Keratinocyte (primary cell): ENCODE results near the gene SLC39A5. TPM values are rescaled to one million over a fixed set of nuclear protein-coding genes. Genes with fewer than 3 reads are reported as not detected.
"Not testable (repeated sequence)": the region's sequence is repeated elsewhere in the genome, so short reads cannot be mapped to it uniquely, and the experiment has no call there.

ENCODE experiments used
- DNase-seq: peaks from one replicate; pipeline ENCODE4 v3.0.0-alpha.2; 2011; ENCODE audit warnings: low read depth, missing footprints, low spot score
- FAIRE-seq: peaks from 2 replicates; lab custom pipeline; 2011; peaks lifted over from hg19 to GRCh38; lab: Jason Lieb, UNC
- H2AFZ ChIP-seq: 2 replicates; pipeline ENCODE4 v1.6.0; 2012; ENCODE audit warnings: low read length, control low read depth, inconsistent platforms; ENCODE audit not compliant: control insufficient read depth
- H3K27ac ChIP-seq: 2 replicates; pipeline ENCODE4 v1.5.1; 2011; ENCODE audit warnings: low read length; ENCODE audit not compliant: control insufficient read depth, insufficient read depth
- H3K27me3 ChIP-seq: 3 replicates; pipeline ENCODE4 v1.6.0; 2011; ENCODE audit warnings: low read length; ENCODE audit not compliant: control insufficient read depth, insufficient read depth; ENCODE audit errors: extremely low read depth
- H3K36me3 ChIP-seq, 2 experiments: 2 replicates in 1 of 2; 3 replicates in 1 of 2; pipeline ENCODE4 v1.5.1; 2011; ENCODE audit warnings: low read length in 2 of 2, mild to moderate bottlenecking in 1 of 2; ENCODE audit not compliant: control insufficient read depth in 2 of 2, insufficient read depth in 2 of 2; ENCODE audit errors: extremely low read depth in 1 of 2
- H3K4me1 ChIP-seq: 3 replicates; pipeline ENCODE4 v1.5.1; 2011; ENCODE audit warnings: low read length; ENCODE audit not compliant: control insufficient read depth, insufficient read depth; ENCODE audit errors: extremely low read depth
- H3K4me2 ChIP-seq: 3 replicates; pipeline ENCODE4 v1.6.0; 2011; ENCODE audit warnings: low read depth, low read length; ENCODE audit not compliant: control insufficient read depth, insufficient read depth; ENCODE audit errors: extremely low read depth
- H3K4me3 ChIP-seq, 3 experiments: fragments of 200-600 bp in 1 of 3; sonication (generic) in 1 of 3; 2 replicates in 2 of 3; 3 replicates in 1 of 3; pipeline ENCODE4 v1.5.1; 2011 to 2016; ENCODE audit warnings: low read length in 3 of 3, mild to moderate bottlenecking in 3 of 3, control low read depth in 2 of 3, inconsistent platforms in 1 of 3, low read depth in 1 of 3, mixed read lengths in 1 of 3, mixed run types in 1 of 3, moderate library complexity in 1 of 3; ENCODE audit not compliant: control insufficient read depth in 2 of 3, insufficient read depth in 2 of 3; ENCODE audit errors: extremely low read depth in 1 of 3
- H3K79me2 ChIP-seq: 2 replicates; pipeline ENCODE4 v1.6.0; 2012; ENCODE audit warnings: low read length; ENCODE audit not compliant: control insufficient read depth, insufficient read depth
- H3K9ac ChIP-seq: 3 replicates; pipeline ENCODE4 v1.6.0; 2011; ENCODE audit warnings: low read length; ENCODE audit not compliant: control insufficient read depth, insufficient read depth; ENCODE audit errors: extremely low read depth
- H3K9me1 ChIP-seq: 3 replicates; pipeline ENCODE4 v1.6.0; 2011; ENCODE audit warnings: low read length; ENCODE audit not compliant: control insufficient read depth, insufficient read depth; ENCODE audit errors: extremely low read depth
- H3K9me3 ChIP-seq: 2 replicates; pipeline ENCODE4 v1.5.1; 2012; ENCODE audit warnings: low read depth, low read length; ENCODE audit not compliant: control insufficient read depth
- H4K20me1 ChIP-seq: 3 replicates; pipeline ENCODE4 v1.6.0; 2011; ENCODE audit warnings: low read length; ENCODE audit not compliant: control insufficient read depth, insufficient read depth; ENCODE audit errors: extremely low read depth
- EZH2 ChIP-seq: IDR thresholded peaks from one replicate; pipeline ENCODE4 v1.6.1; 2012; ENCODE audit warnings: inconsistent platforms, mild to moderate bottlenecking, low read length, moderate library complexity
- dilution Hi-C: fragments of 300-500 bp; cut with MboI; formaldehyde crosslinking; loops from one replicate; pipeline ENCODE4 v1.7.0; 2020; ENCODE audit warnings: low sequenced_read_pairs; ENCODE audit not compliant: extremely low pct_ligation_motif_present
- polyA plus RNA-seq, 5 experiments: library from polyadenylated mRNA; depleted of rRNA in 3 of 5; stranded (reverse) in 3 of 5; stranded (forward) in 1 of 5; unstranded in 1 of 5; fragments of >200 nt; gene quantifications; 1 replicate in 1 of 5; 2 replicates in 3 of 5; 3 replicates in 1 of 5; pipeline versions ENCODE4 v1.2.1 to v1.2.3, GENCODE V29; 2011 to 2012; ENCODE audit warnings: missing spikeins in 2 of 5, low read depth in 1 of 5, low replicate concordance in 1 of 5
- TF ChIP-seq, protein P1 (sequence below), 3 experiments: IDR thresholded peaks in 1 of 3; conservative IDR thresholded peaks in 1 of 3; optimal IDR thresholded peaks in 1 of 3; 2 replicates in 2 of 3; 3 replicates in 1 of 3; pipeline versions ENCODE3 to v1.5.1; 2011; ENCODE audit warnings: low read length in 3 of 3, mild to moderate bottlenecking in 3 of 3, moderate library complexity in 2 of 3, control low read depth in 1 of 3, inconsistent platforms in 1 of 3; ENCODE audit not compliant: insufficient read depth in 2 of 3; ENCODE audit errors: extremely low read depth in 1 of 3

Gene SLC39A5
- polyA plus RNA-seq, 1 donor (not counting 4 experiments of a cell fraction or from before 2014, with no cell fraction given), result not detected

DNA sequence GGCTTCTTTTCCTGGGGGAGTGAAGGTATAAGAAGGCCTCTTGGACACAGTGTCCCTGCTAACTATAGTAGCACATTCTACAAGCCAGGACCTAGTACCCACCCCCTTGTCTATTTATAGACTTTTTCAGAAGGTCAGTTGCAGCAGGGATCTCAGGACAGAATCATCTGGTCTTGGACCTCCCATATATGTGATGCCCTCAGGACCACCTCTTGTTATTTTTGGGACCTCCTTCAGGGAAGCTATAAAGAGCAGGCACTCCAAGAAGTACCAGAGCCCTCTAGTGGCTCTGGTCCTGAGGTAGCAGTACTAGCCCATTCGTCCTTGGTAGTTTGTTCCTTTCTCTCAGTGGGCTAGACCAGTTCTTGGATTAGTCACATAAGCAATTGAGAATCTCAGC is 41.2 kb downstream of the SLC39A5 start:
- Histone ChIP-seq H3K36me3 (peaks cover 17 to 30% of the 10 kb centered on the region in 2 experiments), H3K79me2 (no peaks in the 10 kb centered on the region), H2AFZ (no peak overlapping the region), H3K4me2 (no peak overlapping the region), H3K27ac (no peak overlapping the region), H3K9ac (no peak overlapping the region), H3K9me1 (no peaks in the 10 kb centered on the region), H3K4me3 (no peak overlapping the region), H3K4me1 (peaks cover 5% of the 10 kb centered on the region), H3K9me3 (no peaks in the 10 kb centered on the region), H4K20me1 (no peaks in the 10 kb centered on the region), H3K27me3 (no peaks in the 10 kb centered on the region)
- TF ChIP-seq, protein P1, sequence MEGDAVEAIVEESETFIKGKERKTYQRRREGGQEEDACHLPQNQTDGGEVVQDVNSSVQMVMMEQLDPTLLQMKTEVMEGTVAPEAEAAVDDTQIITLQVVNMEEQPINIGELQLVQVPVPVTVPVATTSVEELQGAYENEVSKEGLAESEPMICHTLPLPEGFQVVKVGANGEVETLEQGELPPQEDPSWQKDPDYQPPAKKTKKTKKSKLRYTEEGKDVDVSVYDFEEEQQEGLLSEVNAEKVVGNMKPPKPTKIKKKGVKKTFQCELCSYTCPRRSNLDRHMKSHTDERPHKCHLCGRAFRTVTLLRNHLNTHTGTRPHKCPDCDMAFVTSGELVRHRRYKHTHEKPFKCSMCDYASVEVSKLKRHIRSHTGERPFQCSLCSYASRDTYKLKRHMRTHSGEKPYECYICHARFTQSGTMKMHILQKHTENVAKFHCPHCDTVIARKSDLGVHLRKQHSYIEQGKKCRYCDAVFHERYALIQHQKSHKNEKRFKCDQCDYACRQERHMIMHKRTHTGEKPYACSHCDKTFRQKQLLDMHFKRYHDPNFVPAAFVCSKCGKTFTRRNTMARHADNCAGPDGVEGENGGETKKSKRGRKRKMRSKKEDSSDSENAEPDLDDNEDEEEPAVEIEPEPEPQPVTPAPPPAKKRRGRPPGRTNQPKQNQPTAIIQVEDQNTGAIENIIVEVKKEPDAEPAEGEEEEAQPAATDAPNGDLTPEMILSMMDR (optimal IDR thresholded peaks at IDR 0.05 in 1 of 3, IDR thresholded peaks at IDR 0.05 in 1 of 3, conservative IDR thresholded peaks at IDR 0.05 in 1 of 3; ENCODE audit: extremely low read depth in 1 of 3, insufficient read depth in 2 of 3, low read length in 3 of 3), result peak; percentile 31 to 54 (median 54)
- no peak for TF ChIP-seq EZH2
- DNase-seq (no peak), FAIRE-seq (no peak)
- dilution Hi-C loops, result no loop called here

DNA sequence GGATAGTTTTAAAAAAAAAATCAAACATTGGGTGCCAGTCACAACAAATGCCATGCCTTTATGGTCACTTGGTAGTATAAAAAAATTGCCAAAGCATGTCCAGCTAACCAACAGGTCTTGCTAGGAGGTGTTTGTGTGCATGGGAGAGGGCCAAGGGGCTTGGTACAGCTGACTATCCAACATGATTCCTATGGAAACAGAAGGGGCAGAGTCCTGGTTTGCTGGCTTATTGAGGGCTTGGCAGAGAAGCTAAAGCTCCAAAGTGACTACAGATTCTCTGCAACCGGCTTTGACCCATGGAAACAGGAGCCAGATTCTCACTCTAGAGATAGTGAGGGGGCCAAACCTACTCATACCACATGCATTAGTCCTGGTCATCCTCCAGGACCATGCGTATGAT is 42.6 kb downstream of the SLC39A5 start:
- H3K36me3 ChIP-seq, result peaks cover 21 to 31% of the 10 kb centered on the region in 2 experiments
- H3K9me1 ChIP-seq, H3K9me3 ChIP-seq, FAIRE-seq, H3K9ac ChIP-seq, H4K20me1 ChIP-seq, H3K4me1 ChIP-seq, H3K79me2 ChIP-seq, H3K4me2 ChIP-seq, H2AFZ ChIP-seq, H3K4me3 ChIP-seq, H3K27me3 ChIP-seq, dilution Hi-C loops, DNase-seq, H3K27ac ChIP-seq: not testable (repeated sequence)

DNA sequence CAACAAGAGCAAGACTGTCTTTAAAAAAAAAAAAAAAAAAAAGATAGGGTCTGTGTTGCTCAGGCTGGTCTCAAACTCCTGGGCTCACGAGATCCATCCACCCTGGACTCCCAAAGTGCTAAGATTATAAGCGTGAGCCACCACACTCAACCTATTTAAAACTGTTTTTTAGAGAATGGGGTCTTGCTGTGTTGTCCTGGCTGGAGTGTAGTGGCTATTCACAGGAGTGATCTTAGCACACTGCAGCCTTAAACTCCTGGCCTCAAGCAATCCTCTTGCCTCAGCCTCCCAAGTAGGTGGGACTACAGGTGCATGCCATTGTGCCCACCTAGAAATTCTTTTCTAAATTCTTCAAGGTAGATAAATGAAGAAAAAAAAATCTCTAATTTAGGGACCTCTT is 44.4 kb downstream of the SLC39A5 start:
- H3K9ac ChIP-seq, result no peak overlapping the region
- H3K9me3 ChIP-seq, result no peaks in the 10 kb centered on the region
- H3K27ac ChIP-seq, result no peak overlapping the region
- no peak overlapping the region for H3K4me2 ChIP-seq
- no peak overlapping the region for H2AFZ ChIP-seq
- TF ChIP-seq EZH2, result no peak
- TF ChIP-seq, protein P1 (optimal IDR thresholded peaks at IDR 0.05 in 1 of 3, IDR thresholded peaks at IDR 0.05 in 1 of 3, conservative IDR thresholded peaks at IDR 0.05 in 1 of 3; ENCODE audit: extremely low read depth in 1 of 3, insufficient read depth in 2 of 3, low read length in 3 of 3), result no peak
- DNase-seq (no peak), FAIRE-seq (no peak)
- no peak overlapping the region for H3K4me3 ChIP-seq
- no peaks in the 10 kb centered on the region for H3K79me2 ChIP-seq
- H3K27me3 ChIP-seq, result no peaks in the 10 kb centered on the region
- H3K36me3 ChIP-seq, result peaks cover 27 to 38% of the 10 kb centered on the region in 2 experiments
- no peaks in the 10 kb centered on the region for H4K20me1 ChIP-seq
- dilution Hi-C loops, result no loop called here
- H3K9me1 ChIP-seq, result no peaks in the 10 kb centered on the region
- H3K4me1 ChIP-seq, result no peaks in the 10 kb centered on the region
